DND-41 (cell line): ENCODE data around the gene SOWAHA.

Experiments used
- ATAC-seq: fragments of 200-7000 bp; cut with Tn5 transposase; 3 replicates; pipeline ENCODE4 v1.9.1; 2021; ENCODE audit warnings: low read depth; ENCODE audit not compliant: insufficient read depth
- DNase-seq: peaks from one replicate; pipeline ENCODE4 v3.0.0-alpha.2; 2020
- H2AFZ ChIP-seq: 2 replicates; pipeline ENCODE4 v1.6.0; 2012; ENCODE audit warnings: low read depth, low read length
- H3K27ac ChIP-seq: 2 replicates; pipeline ENCODE4 v1.5.1; 2012; ENCODE audit warnings: low read length, inconsistent platforms
- H3K27me3 ChIP-seq: fragments of 200-600 bp; sonication (generic); 2 replicates; pipeline ENCODE4 v1.6.0; 2012; ENCODE audit warnings: low read length, mild to moderate bottlenecking, inconsistent platforms; ENCODE audit not compliant: insufficient read depth, poor library complexity
- H3K36me3 ChIP-seq: 2 replicates; pipeline ENCODE4 v1.5.1; 2012; ENCODE audit warnings: low read length, inconsistent platforms; ENCODE audit not compliant: insufficient read depth
- H3K4me1 ChIP-seq: 2 replicates; pipeline ENCODE4 v1.5.1; 2012; ENCODE audit warnings: mild to moderate bottlenecking, low read length; ENCODE audit not compliant: insufficient read depth
- H3K4me2 ChIP-seq: 2 replicates; pipeline ENCODE4 v1.6.0; 2012; ENCODE audit warnings: mild to moderate bottlenecking, moderate library complexity, low read length, inconsistent platforms; ENCODE audit not compliant: insufficient read depth
- H3K4me3 ChIP-seq, 2 experiments: fragments of 200-600 bp in 1 of 2; shearing (Covaris generic) in 1 of 2; 2 replicates each; pipeline ENCODE4 v1.5.1; 2012 to 2016; ENCODE audit warnings: inconsistent platforms in 2 of 2, low read length in 2 of 2, mild to moderate bottlenecking in 2 of 2, low read depth in 1 of 2, moderate library complexity in 1 of 2
- H3K79me2 ChIP-seq: 2 replicates; pipeline ENCODE4 v1.6.0; 2012; ENCODE audit warnings: low read length, inconsistent platforms; ENCODE audit not compliant: insufficient read depth
- H3K9ac ChIP-seq: 2 replicates; pipeline ENCODE4 v1.6.0; 2012; ENCODE audit warnings: low read depth, mild to moderate bottlenecking, inconsistent platforms, low read length, moderate library complexity
- H3K9me3 ChIP-seq: 2 replicates; pipeline ENCODE4 v1.5.1; 2012; ENCODE audit warnings: low read length, moderate library complexity, mild to moderate bottlenecking, inconsistent platforms; ENCODE audit not compliant: insufficient read depth, severe bottlenecking
- H4K20me1 ChIP-seq: 2 replicates; pipeline ENCODE4 v1.6.0; 2012; ENCODE audit warnings: low read length; ENCODE audit not compliant: insufficient read depth
- CTCF ChIP-seq: IDR thresholded peaks from 2 replicates; pipeline ENCODE4 v1.5.1; 2012; ENCODE audit warnings: borderline replicate concordance, low read length, moderate library complexity, mild to moderate bottlenecking; ENCODE audit not compliant: poor library complexity, severe bottlenecking; ENCODE audit errors: extremely low read depth
- EZH2 ChIP-seq: IDR thresholded peaks from 3 replicates; pipeline ENCODE4 v1.6.1; 2012; ENCODE audit warnings: borderline replicate concordance, low read depth, mild to moderate bottlenecking, moderate library complexity, low read length, inconsistent platforms; ENCODE audit not compliant: severe bottlenecking

The SOWAHA gene

GRCh38 chr5:132776131-132776937 is 36.8 kb upstream of the SOWAHA start:
- H3K9me3 ChIP-seq: no peaks in the 10 kb centered on the region
- H3K27ac ChIP-seq: peak overlapping the region; percentile 40; the same call in 1 of the 2 replicates
- peaks cover 28% of the 10 kb centered on the region for H3K79me2 ChIP-seq
- H3K4me3 ChIP-seq: peak overlapping the region; percentile 31 to 73; a peak in 3 of 4 replicates
- peak; percentile 7 for TF ChIP-seq CTCF
- TF ChIP-seq EZH2: no peak
- peak overlapping the region; percentile 99 for H2AFZ ChIP-seq
- H3K9ac ChIP-seq: peak overlapping the region; percentile 75
- H3K36me3 ChIP-seq: no peaks in the 10 kb centered on the region
- DNase-seq (peak; percentile 20), ATAC-seq (peak; percentile 18)
- H3K4me2 ChIP-seq: peak overlapping the region; percentile 96
- H3K27me3 ChIP-seq: peaks cover 10% of the 10 kb centered on the region
- H4K20me1 ChIP-seq: peaks cover 18% of the 10 kb centered on the region; the same call in 1 of the 2 replicates
- peaks cover 33% of the 10 kb centered on the region for H3K4me1 ChIP-seq

- ATAC-seq: peak; percentile 63
- H2AFZ ChIP-seq: peak overlapping the region; percentile 99
Measured at GRCh38 chr5:132776938-132777208, 36.2 kb upstream of the SOWAHA start.

GRCh38 chr5:132777209-132778069 is 35.7 kb upstream of the SOWAHA start, which contains the start of gene SEPTIN8:
TSS of gene SEPTIN8 (minus strand) at chr5:132777239. CDS start at chr5:132777137, 102 bp downstream.
- Histone ChIP-seq H3K79me2 (peaks cover 24% of the 10 kb centered on the region), H4K20me1 (peaks cover 15% of the 10 kb centered on the region; the same call in 1 of the 2 replicates), H3K9me3 (no peaks in the 10 kb centered on the region), H3K4me3 (peak within 1 kb of the TSS; percentile 31 to 73; a peak in 3 of 4 replicates), H3K27me3 (peaks cover 18% of the 10 kb centered on the region), H2AFZ (peak within 1 kb of the TSS; percentile 99), H3K36me3 (no peaks in the 10 kb centered on the region), H3K9ac (peak within 1 kb of the TSS; percentile 75), H3K4me2 (peak within 1 kb of the TSS; percentile 96), H3K4me1 (peaks cover 33% of the 10 kb centered on the region), H3K27ac (peak within 1 kb of the TSS; percentile 58)
- no peak for TF ChIP-seq CTCF
- DNase-seq (peak; percentile 51), ATAC-seq (peak; percentile 76)

More at GRCh38 chr5:132776938-132777208, 36.2 kb upstream of the SOWAHA start:
- peaks cover 18% of the 10 kb centered on the region; the same call in 1 of the 2 replicates for H4K20me1 ChIP-seq
- peak overlapping the region; percentile 40; the same call in 1 of the 2 replicates for H3K27ac ChIP-seq
- peak overlapping the region; percentile 75 for H3K9ac ChIP-seq
- TF ChIP-seq CTCF: no peak
- H3K4me1 ChIP-seq: peaks cover 33% of the 10 kb centered on the region
- no peak for DNase-seq
- no peaks in the 10 kb centered on the region for H3K9me3 ChIP-seq
- peaks cover 13% of the 10 kb centered on the region for H3K27me3 ChIP-seq
- peak overlapping the region; percentile 96 for H3K4me2 ChIP-seq
- H3K4me3 ChIP-seq: peak overlapping the region; percentile 31 to 73; a peak in 3 of 4 replicates
- no peaks in the 10 kb centered on the region for H3K36me3 ChIP-seq
- peaks cover 25% of the 10 kb centered on the region for H3K79me2 ChIP-seq
